ENCODE results near the gene IL1RN. TPM values are rescaled to one million over a fixed set of nuclear protein-coding genes. Genes with fewer than 3 reads are reported as not detected.

IL1RN gene
- total RNA-seq, 1 experiment from 2014 or later, result not detected

- Histone ChIP-seq H3K4me1 (peaks cover 5% of the 10 kb centered on the region), H3K9me3 (peaks cover 15% of the 10 kb centered on the region), H3K36me3 (ENCODE audit: control insufficient read depth, insufficient read depth, low read length) (no peaks in the 10 kb centered on the region), H3K27me3 (replicated peaks; ENCODE audit: control insufficient read depth, insufficient read depth, low read length) (no peaks in the 10 kb centered on the region), H3K4me3 (ENCODE audit: low read depth, low read length) (no peak overlapping the region)
- no peak overlapping the region for H3K4me3 Mint-ChIP-seq (ENCODE audit: unreplicated experiment)
- intact Hi-C loops (cut with micrococcal nuclease; ENCODE audit: unreplicated experiment), result no loop called here
- POLR2A ChIA-PET, result no interaction called here
- H3K36me3 Mint-ChIP-seq (ENCODE audit: insufficient read depth, unreplicated experiment), result no peaks in the 10 kb centered on the region
- no peak for DNase-seq
- H3K4me1 Mint-ChIP-seq (ENCODE audit: low read depth, unreplicated experiment), result peaks cover 8% of the 10 kb centered on the region
- H3K9me3 Mint-ChIP-seq (ENCODE audit: unreplicated experiment), result peaks cover 13% of the 10 kb centered on the region
- no peaks in the 10 kb centered on the region for H3K27me3 Mint-ChIP-seq (ENCODE audit: insufficient read depth, unreplicated experiment)
- TF ChIP-seq, protein P1, sequence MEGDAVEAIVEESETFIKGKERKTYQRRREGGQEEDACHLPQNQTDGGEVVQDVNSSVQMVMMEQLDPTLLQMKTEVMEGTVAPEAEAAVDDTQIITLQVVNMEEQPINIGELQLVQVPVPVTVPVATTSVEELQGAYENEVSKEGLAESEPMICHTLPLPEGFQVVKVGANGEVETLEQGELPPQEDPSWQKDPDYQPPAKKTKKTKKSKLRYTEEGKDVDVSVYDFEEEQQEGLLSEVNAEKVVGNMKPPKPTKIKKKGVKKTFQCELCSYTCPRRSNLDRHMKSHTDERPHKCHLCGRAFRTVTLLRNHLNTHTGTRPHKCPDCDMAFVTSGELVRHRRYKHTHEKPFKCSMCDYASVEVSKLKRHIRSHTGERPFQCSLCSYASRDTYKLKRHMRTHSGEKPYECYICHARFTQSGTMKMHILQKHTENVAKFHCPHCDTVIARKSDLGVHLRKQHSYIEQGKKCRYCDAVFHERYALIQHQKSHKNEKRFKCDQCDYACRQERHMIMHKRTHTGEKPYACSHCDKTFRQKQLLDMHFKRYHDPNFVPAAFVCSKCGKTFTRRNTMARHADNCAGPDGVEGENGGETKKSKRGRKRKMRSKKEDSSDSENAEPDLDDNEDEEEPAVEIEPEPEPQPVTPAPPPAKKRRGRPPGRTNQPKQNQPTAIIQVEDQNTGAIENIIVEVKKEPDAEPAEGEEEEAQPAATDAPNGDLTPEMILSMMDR (IDR thresholded peaks at IDR 0.05; ENCODE audit: insufficient read depth in 1 of 2, low read depth in 1 of 2, low read length in 1 of 2, severe bottlenecking in 1 of 2, unreplicated experiment in 1 of 2), result no peak
- CTCF ChIA-PET, result no interaction called here
- no peak overlapping the region for H3K27ac Mint-ChIP-seq (ENCODE audit: unreplicated experiment)
- BruUV-seq (replicated peaks), result no TSS peak
Measured at GRCh38 chr2:113098041-113098440, 29.4 kb upstream of the IL1RN start.

DNA sequence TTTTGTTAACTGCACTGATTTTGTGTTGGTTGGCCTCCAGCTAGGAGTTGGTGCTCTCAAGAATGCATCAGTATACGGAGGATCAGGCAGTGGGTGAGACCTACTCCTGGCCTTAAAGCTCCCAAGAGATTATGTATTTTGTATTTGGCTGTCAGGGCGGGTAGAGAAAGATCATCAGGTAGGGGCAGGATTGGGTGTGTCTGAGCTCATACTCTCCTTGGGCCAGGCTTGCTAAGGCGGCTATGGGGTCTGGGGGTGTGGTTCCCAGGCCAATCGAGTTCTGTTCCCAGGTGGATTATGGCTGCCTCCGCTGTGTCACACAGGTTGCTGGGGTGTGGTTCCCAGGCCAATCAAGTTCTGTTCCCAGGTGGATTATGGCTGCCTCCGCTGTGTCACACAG lies 28.9 kb upstream of the IL1RN start:
- Histone ChIP-seq H3K4me3 (ENCODE audit: low read depth, low read length) (no peak overlapping the region), H3K36me3 (ENCODE audit: control insufficient read depth, insufficient read depth, low read length) (no peaks in the 10 kb centered on the region), H3K27me3 (replicated peaks; ENCODE audit: control insufficient read depth, insufficient read depth, low read length) (no peaks in the 10 kb centered on the region), H3K4me1 (peaks cover 5% of the 10 kb centered on the region), H3K9me3 (peaks cover 15% of the 10 kb centered on the region)
- Mint-ChIP-seq H3K4me3 (ENCODE audit: unreplicated experiment) (no peak overlapping the region), H3K36me3 (ENCODE audit: insufficient read depth, unreplicated experiment) (no peaks in the 10 kb centered on the region), H3K27ac (ENCODE audit: unreplicated experiment) (no peak overlapping the region), H3K27me3 (ENCODE audit: insufficient read depth, unreplicated experiment) (no peaks in the 10 kb centered on the region), H3K4me1 (ENCODE audit: low read depth, unreplicated experiment) (peaks cover 8% of the 10 kb centered on the region), H3K9me3 (ENCODE audit: unreplicated experiment) (peaks cover 13% of the 10 kb centered on the region)
- ChIA-PET CTCF (no interaction called here), POLR2A (no interaction called here)
- no peak for DNase-seq
- BruUV-seq (replicated peaks), result no TSS peak
- TF ChIP-seq, protein P1 (IDR thresholded peaks at IDR 0.05; ENCODE audit: insufficient read depth in 1 of 2, low read depth in 1 of 2, low read length in 1 of 2, severe bottlenecking in 1 of 2, unreplicated experiment in 1 of 2), result no peak
- intact Hi-C loops (cut with micrococcal nuclease; ENCODE audit: unreplicated experiment), result no loop called here

DNA sequence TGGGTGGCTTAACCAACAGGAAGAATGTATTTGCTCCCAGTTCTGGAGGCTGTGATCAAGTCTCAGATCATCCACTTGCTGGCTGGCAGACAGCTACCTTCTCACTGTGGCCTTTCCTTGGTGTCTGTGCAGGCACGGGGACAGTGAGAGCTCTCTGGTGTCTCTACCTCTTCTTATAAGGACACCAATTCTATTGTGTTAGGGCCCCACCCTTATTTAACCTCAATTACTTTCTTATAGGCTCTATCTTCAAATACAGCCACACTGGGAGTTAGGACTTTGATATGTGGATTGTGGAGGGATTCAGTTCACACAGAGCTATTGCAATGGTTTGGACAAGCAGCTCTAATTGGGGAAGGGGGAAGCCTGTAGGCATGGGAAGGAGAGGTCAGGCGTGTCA lies 25.3 kb upstream of the IL1RN start:
- CTCF ChIA-PET, result interaction anchor here (1.3 kb wide), 1 partner anchor 36 kb away, joined by 4 read pairs; no protein-coding TSS in a partner anchor

More for the DNA sequence above, 25.3 kb upstream of the IL1RN start:
- POLR2A ChIA-PET, result no interaction called here
- TF ChIP-seq, protein P1 (IDR thresholded peaks at IDR 0.05; ENCODE audit: insufficient read depth in 1 of 2, low read depth in 1 of 2, low read length in 1 of 2, severe bottlenecking in 1 of 2, unreplicated experiment in 1 of 2), result no peak
- Mint-ChIP-seq H3K4me3 (ENCODE audit: unreplicated experiment) (no peak overlapping the region), H3K27me3 (ENCODE audit: insufficient read depth, unreplicated experiment) (no peaks in the 10 kb centered on the region), H3K9me3 (ENCODE audit: unreplicated experiment) (peaks cover 13% of the 10 kb centered on the region), H3K27ac (ENCODE audit: unreplicated experiment) (no peak overlapping the region), H3K4me1 (ENCODE audit: low read depth, unreplicated experiment) (peaks cover 8% of the 10 kb centered on the region), H3K36me3 (ENCODE audit: insufficient read depth, unreplicated experiment) (no peaks in the 10 kb centered on the region)
- Histone ChIP-seq H3K4me3 (ENCODE audit: low read depth, low read length) (no peak overlapping the region), H3K4me1 (peaks cover 5% of the 10 kb centered on the region), H3K9me3 (0 out of 2 replicates have a peak, but pooled peaks cover 8% of the 10 kb centered on the region), H3K27me3 (replicated peaks; ENCODE audit: control insufficient read depth, insufficient read depth, low read length) (no peaks in the 10 kb centered on the region), H3K36me3 (ENCODE audit: control insufficient read depth, insufficient read depth, low read length) (no peaks in the 10 kb centered on the region)
- intact Hi-C loops (cut with micrococcal nuclease; ENCODE audit: unreplicated experiment), result no loop called here
- no peak for DNase-seq
- BruUV-seq (replicated peaks), result no TSS peak

Measured in Caco-2 (cell line).